Spleen (tissue), 11 donors: ENCODE measurements around the gene CDX2. TPM values are rescaled to one million over a fixed set of nuclear protein-coding genes. Genes with fewer than 3 reads are reported as not detected.

Experiments used
- DNase-seq: peaks from one replicate; pipeline ENCODE4 v3.0.0-alpha.2; 2020
- H3K27ac ChIP-seq, 8 donors: fragments of 200-600 bp; sonication (generic) in 7 of 8; 1 replicate in 4 of 8; 2 replicates in 4 of 8; pipeline versions ENCODE4 v1.5.0 to v1.8.0; 2016 to 2021; ENCODE audit warnings: inconsistent platforms in 4 of 8, mild to moderate bottlenecking in 4 of 8, moderate library complexity in 1 of 8
- H3K27me3 ChIP-seq, 7 donors: fragments of 200-600 bp; sonication (generic) in 6 of 7; replicated peaks in 1 of 7; 1 replicate in 4 of 7; 2 replicates in 3 of 7; pipeline versions ENCODE4 v1.5.0 to v1.8.0; 2016 to 2021; ENCODE audit warnings: inconsistent platforms in 3 of 7, mild to moderate bottlenecking in 1 of 7
- H3K36me3 ChIP-seq, 6 donors: fragments of 200-600 bp; sonication (generic) in 5 of 6; 1 replicate in 4 of 6; 2 replicates in 2 of 6; pipeline versions ENCODE4 v1.5.0 to v1.8.0; 2016 to 2021; ENCODE audit warnings: inconsistent platforms in 2 of 6
- H3K4me1 ChIP-seq, 6 donors: fragments of 200-600 bp; sonication (generic) in 5 of 6; 1 replicate in 3 of 6; 2 replicates in 3 of 6; pipeline versions ENCODE4 v1.5.0 to v1.8.0; 2016 to 2021; ENCODE audit warnings: inconsistent platforms in 3 of 6
- H3K4me3 ChIP-seq, 8 donors: fragments of 200-600 bp; sonication (generic) in 7 of 8; 1 replicate in 4 of 8; 2 replicates in 4 of 8; pipeline versions ENCODE4 v1.5.0 to v1.8.0; 2016 to 2021; ENCODE audit warnings: inconsistent platforms in 4 of 8, mild to moderate bottlenecking in 4 of 8, moderate library complexity in 2 of 8
- H3K9me3 ChIP-seq, 8 donors: fragments of 200-600 bp; sonication (generic) in 7 of 8; 1 replicate in 4 of 8; 2 replicates in 4 of 8; pipeline versions ENCODE4 v1.5.0 to v1.8.0; 2016 to 2021; ENCODE audit warnings: inconsistent platforms in 4 of 8
- CTCF ChIP-seq, 11 experiments: fragments of 200-600 bp in 7 of 11; fragments of 450-650 bp in 4 of 11; sonication (generic) in 4 of 11; IDR thresholded peaks in 8 of 11; conservative IDR thresholded peaks in 3 of 11; 1 replicate in 7 of 11; 2 replicates in 4 of 11; pipeline versions ENCODE4 v1.4.0 to v1.8.0; 2016 to 2021; ENCODE audit warnings: antibody characterized with exemption in 11 of 11, inconsistent platforms in 4 of 11, mild to moderate bottlenecking in 1 of 11
- POLR2A ChIP-seq, 3 donors: fragments of 450-650 bp; IDR thresholded peaks; one replicate each; pipeline ENCODE4 v1.5.1; 2017; ENCODE audit warnings: antibody characterized with exemption in 3 of 3, mild to moderate bottlenecking in 1 of 3
- POLR2AphosphoS5 ChIP-seq, 3 donors: sonication (generic); formaldehyde crosslinking; IDR thresholded peaks; one replicate each; pipeline ENCODE4 v1.5.1; 2017; ENCODE audit warnings: antibody characterized with exemption in 3 of 3
- WGBS, 5 donors: extraction: QIAGEN DNeasy Blood & Tissue Kit in 3 of 5; methylation state at CpG; one replicate each; pipeline versions ENCODE4 v1.1.5 to v1.1.7; 2013 to 2018; 5-methylcytosine and 5-hydroxymethylcytosine counted together
- intact Hi-C: fragments of 100-400 bp; cut with DNase I; formaldehyde crosslinking; loops from one replicate; pipeline ENCODE4 v1.15.0; 2023; ENCODE audit warnings: low total_unique reads
- polyA plus RNA-seq, 3 donors: library from polyadenylated mRNA; stranded (reverse); fragments of 200-250 nt; gene quantifications; one replicate each; pipeline ENCODE4 v1.2.1, GENCODE V29; 2013
- total RNA-seq, 7 donors: library from RNA; depleted of rRNA in 3 of 7; stranded (reverse); fragments of >200 nt in 3 of 7; fragmentation: NEBNext Ultra II Directional in 4 of 7; extraction: Animal tissue kit (Norgen Biotek cat#: 25700) in 4 of 7; gene quantifications; one replicate each; pipeline versions ENCODE4 v1.1.0 to v1.2.1, GENCODE V29; 2016 to 2021
- donor health status: healthy with polysubstance abuse.
- donor health status: DM: no; HTN: no; CAD: no; lungs with moderate emphysema.
- donor health status: DM: no; HTN: no; CAD: no.
- donor health status: Bipolar disorder and iron deficiency.
- donor health status: healthy.
- donor health status: DM: no; HTN: no; CAD: no.
- donor health status: DM: yes; HTN: yes; CAD: no.

Gene CDX2
- total and polyA plus RNA-seq, 10 donors: 0.02 to 0.03 TPM; not detected in 8

DNA sequence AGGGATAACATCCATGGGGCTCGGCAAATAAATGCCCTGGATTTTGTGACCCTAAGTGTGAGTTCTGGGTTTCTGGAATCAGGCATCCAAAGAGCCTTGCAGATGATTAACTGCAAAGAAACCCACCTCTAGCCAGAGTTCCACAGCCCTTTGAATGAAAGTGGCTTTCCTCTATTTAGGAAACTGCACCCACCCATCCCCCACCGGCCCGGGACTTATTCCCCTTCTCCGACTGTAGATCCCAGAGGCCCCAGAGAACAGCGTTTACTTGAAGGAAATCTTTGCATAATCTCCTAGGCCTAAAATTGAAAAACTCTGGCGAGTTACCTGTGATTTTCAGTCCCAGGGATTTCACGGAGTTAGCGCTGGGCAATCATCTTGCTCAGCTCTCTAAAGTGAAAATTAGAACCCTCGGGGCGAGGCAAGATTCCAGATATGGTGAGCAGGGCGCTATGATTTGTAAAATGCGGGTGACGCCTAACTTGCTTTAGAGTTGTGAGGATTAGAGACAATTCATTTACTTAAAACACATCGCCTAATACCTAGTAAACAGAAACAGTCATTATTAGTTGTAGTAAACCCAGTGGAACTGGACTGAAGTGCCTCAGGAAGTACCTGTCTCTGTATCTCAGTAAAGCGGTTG is 10.0 kb upstream of the CDX2 start:
- no peak overlapping the region for H3K27ac ChIP-seq
- no peaks in the 10 kb centered on the region for H3K9me3 ChIP-seq
- H3K36me3 ChIP-seq: no peaks in the 10 kb centered on the region
- DNase-seq: no peak
- TF ChIP-seq CTCF (IDR thresholded peaks at IDR 0.05 in 8 of 11, conservative IDR thresholded peaks at IDR 0.05 in 3 of 11): no peak
- no peak for TF ChIP-seq POLR2A (IDR thresholded peaks at IDR 0.05)
- TF ChIP-seq POLR2AphosphoS5 (IDR thresholded peaks at IDR 0.05): no peak
- 9 to 17% (median 14%) methylated on average over 15 of the region's 15 CpGs for WGBS, 5 donors
- intact Hi-C loops: no loop called here
- peak overlapping the region in 1 of 8 donors; percentile 54 for H3K4me3 ChIP-seq
- peaks cover 19 to 60% (median 43%) of the 10 kb centered on the region in 6 donors for H3K4me1 ChIP-seq
- H3K27me3 ChIP-seq: peaks cover 0 to 100% (median 96%) of the 10 kb centered on the region in 7 donors

GRCh38 chr13:27978301-27978968 is 9.3 kb upstream of the CDX2 start:
- TF ChIP-seq POLR2AphosphoS5 (IDR thresholded peaks at IDR 0.05) (no peak), POLR2A (IDR thresholded peaks at IDR 0.05) (no peak), CTCF (IDR thresholded peaks at IDR 0.05 in 8 of 11, conservative IDR thresholded peaks at IDR 0.05 in 3 of 11) (no peak)
- H3K4me3 ChIP-seq: peak overlapping the region in 4 of 8 donors; percentile 3 to 53 (median 18)
- H3K36me3 ChIP-seq: no peaks in the 10 kb centered on the region
- peaks cover 0 to 100% (median 98%) of the 10 kb centered on the region in 7 donors for H3K27me3 ChIP-seq
- intact Hi-C loops: no loop called here
- WGBS, 5 donors: 4 to 6% (median 4%) methylated on average over 21 to 65 of the region's 65 CpGs
- no peak overlapping the region for H3K27ac ChIP-seq
- no peak for DNase-seq
- peaks cover 19 to 57% (median 43%) of the 10 kb centered on the region in 6 donors for H3K4me1 ChIP-seq
- no peaks in the 10 kb centered on the region for H3K9me3 ChIP-seq

GRCh38 chr13:27977476-27978300 is 8.6 kb upstream of the CDX2 start:
- DNase-seq: no peak

More at GRCh38 chr13:27977476-27978300, 8.6 kb upstream of the CDX2 start:
- H3K4me3 ChIP-seq: peak overlapping the region in 4 of 8 donors; percentile 3 to 53 (median 18)
- TF ChIP-seq CTCF (IDR thresholded peaks at IDR 0.05 in 8 of 11, conservative IDR thresholded peaks at IDR 0.05 in 3 of 11): no peak
- TF ChIP-seq POLR2AphosphoS5 (IDR thresholded peaks at IDR 0.05): no peak
- TF ChIP-seq POLR2A (IDR thresholded peaks at IDR 0.05): no peak
- H3K27me3 ChIP-seq: peaks cover 0 to 100% (median 98%) of the 10 kb centered on the region in 7 donors
- H3K27ac ChIP-seq: no peak overlapping the region
- 2 to 6% (median 4%) methylated on average over 43 to 80 of the region's 80 CpGs for WGBS, 5 donors
- H3K9me3 ChIP-seq: no peaks in the 10 kb centered on the region
- H3K36me3 ChIP-seq: no peaks in the 10 kb centered on the region
- intact Hi-C loops: no loop called here
- peaks cover 19 to 57% (median 43%) of the 10 kb centered on the region in 6 donors for H3K4me1 ChIP-seq
